Measurements from ENCODE around the gene MAP2K2. TPM values are rescaled to one million over a fixed set of nuclear protein-coding genes. Genes with fewer than 3 reads are reported as not detected.

The MAP2K2 gene
- total and polyA plus RNA-seq, 4 donors = 40.3 to 72.7 (median 54.1) TPM

DNA sequence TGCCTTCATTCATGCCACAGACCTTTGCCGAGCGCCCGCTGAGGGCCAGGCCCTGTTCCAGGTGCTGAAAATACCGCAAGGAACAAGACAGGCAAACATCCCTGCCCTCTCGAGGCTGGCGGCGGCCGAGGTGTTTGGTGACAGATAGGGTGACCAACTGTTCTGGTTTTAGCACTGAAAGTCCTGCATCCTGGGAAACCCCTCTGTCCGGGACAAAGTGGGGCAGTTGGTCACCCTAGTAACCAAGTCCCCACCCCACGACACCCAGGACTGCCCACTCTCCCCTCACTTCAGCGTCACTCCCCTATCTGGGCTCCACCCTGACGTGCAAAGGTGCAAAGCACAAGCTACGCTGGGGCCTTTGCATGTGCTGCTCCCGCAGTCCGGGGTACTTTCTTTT is 74.5 kb downstream of the MAP2K2 start (continued):
- TF ChIP-seq, protein P1, sequence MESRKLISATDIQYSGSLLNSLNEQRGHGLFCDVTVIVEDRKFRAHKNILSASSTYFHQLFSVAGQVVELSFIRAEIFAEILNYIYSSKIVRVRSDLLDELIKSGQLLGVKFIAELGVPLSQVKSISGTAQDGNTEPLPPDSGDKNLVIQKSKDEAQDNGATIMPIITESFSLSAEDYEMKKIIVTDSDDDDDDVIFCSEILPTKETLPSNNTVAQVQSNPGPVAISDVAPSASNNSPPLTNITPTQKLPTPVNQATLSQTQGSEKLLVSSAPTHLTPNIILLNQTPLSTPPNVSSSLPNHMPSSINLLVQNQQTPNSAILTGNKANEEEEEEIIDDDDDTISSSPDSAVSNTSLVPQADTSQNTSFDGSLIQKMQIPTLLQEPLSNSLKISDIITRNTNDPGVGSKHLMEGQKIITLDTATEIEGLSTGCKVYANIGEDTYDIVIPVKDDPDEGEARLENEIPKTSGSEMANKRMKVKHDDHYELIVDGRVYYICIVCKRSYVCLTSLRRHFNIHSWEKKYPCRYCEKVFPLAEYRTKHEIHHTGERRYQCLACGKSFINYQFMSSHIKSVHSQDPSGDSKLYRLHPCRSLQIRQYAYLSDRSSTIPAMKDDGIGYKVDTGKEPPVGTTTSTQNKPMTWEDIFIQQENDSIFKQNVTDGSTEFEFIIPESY (IDR thresholded peaks at IDR 0.05) = no peak

DNA sequence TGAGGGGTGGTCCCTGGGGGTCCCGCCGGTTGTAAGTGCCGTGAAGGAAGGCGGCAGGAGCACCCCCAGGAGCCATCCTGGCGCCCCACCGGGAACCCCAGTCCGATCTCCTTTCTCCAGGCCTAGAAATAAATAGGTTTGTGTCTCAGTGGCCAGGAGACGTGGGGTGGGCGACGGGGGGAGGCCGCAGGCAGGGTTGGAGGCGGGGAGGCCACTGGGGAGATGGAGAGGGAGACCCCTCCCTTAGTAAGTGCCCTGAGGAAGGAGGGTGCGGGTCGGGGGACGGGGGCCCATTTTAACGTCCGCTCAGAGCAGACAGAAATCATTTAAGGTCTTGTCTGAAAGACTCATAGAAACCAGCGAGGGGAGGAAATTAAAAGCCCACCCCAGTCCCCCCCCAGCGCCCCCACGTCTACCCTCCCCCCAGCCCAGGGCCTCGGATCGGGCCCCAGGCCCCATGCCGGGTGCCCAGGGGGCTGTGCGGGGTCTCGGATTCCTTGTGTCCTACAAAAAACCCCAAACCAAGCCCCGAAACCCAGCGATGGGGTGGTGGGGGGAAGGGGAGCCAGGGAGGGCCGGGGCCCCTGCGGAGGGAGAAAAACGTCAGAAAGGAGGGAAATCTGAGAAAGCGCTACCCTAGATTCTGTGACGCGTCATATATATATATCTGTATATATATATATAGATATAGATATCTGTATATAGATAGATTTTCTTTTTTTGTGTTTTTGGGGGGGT is 76.8 kb downstream of the MAP2K2 start:
- TF ChIP-seq, protein P2, sequence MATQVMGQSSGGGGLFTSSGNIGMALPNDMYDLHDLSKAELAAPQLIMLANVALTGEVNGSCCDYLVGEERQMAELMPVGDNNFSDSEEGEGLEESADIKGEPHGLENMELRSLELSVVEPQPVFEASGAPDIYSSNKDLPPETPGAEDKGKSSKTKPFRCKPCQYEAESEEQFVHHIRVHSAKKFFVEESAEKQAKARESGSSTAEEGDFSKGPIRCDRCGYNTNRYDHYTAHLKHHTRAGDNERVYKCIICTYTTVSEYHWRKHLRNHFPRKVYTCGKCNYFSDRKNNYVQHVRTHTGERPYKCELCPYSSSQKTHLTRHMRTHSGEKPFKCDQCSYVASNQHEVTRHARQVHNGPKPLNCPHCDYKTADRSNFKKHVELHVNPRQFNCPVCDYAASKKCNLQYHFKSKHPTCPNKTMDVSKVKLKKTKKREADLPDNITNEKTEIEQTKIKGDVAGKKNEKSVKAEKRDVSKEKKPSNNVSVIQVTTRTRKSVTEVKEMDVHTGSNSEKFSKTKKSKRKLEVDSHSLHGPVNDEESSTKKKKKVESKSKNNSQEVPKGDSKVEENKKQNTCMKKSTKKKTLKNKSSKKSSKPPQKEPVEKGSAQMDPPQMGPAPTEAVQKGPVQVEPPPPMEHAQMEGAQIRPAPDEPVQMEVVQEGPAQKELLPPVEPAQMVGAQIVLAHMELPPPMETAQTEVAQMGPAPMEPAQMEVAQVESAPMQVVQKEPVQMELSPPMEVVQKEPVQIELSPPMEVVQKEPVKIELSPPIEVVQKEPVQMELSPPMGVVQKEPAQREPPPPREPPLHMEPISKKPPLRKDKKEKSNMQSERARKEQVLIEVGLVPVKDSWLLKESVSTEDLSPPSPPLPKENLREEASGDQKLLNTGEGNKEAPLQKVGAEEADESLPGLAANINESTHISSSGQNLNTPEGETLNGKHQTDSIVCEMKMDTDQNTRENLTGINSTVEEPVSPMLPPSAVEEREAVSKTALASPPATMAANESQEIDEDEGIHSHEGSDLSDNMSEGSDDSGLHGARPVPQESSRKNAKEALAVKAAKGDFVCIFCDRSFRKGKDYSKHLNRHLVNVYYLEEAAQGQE (IDR thresholded peaks at IDR 0.05) = no peak
- TF ChIP-seq EGR1 (IDR thresholded peaks at IDR 0.05; ENCODE audit: low read depth in 2 of 2) (no peak), YY1 (IDR thresholded peaks at IDR 0.05) (no peak), JUND (IDR thresholded peaks at IDR 0.05) (no peak), RXRA (IDR thresholded peaks at IDR 0.05) (no peak), FOXA2 (IDR thresholded peaks at IDR 0.05) (no peak), FOXA1 (IDR thresholded peaks at IDR 0.05) (no peak), HNF4G (IDR thresholded peaks at IDR 0.05) (no peak), NR2F2 (IDR thresholded peaks at IDR 0.05) (no peak), TAF1 (conservative IDR thresholded peaks at IDR 0.05) (no peak), SP1 (IDR thresholded peaks at IDR 0.05) (no peak), HNF4A (conservative IDR thresholded peaks at IDR 0.05) (no peak), RAD21 (IDR thresholded peaks at IDR 0.05) (no peak)
- TF ChIP-seq, protein P1 (IDR thresholded peaks at IDR 0.05) = no peak
- TF ChIP-seq, protein P3, sequence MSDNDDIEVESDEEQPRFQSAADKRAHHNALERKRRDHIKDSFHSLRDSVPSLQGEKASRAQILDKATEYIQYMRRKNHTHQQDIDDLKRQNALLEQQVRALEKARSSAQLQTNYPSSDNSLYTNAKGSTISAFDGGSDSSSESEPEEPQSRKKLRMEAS (IDR thresholded peaks at IDR 0.05) = no peak
- TF ChIP-seq, protein P4, sequence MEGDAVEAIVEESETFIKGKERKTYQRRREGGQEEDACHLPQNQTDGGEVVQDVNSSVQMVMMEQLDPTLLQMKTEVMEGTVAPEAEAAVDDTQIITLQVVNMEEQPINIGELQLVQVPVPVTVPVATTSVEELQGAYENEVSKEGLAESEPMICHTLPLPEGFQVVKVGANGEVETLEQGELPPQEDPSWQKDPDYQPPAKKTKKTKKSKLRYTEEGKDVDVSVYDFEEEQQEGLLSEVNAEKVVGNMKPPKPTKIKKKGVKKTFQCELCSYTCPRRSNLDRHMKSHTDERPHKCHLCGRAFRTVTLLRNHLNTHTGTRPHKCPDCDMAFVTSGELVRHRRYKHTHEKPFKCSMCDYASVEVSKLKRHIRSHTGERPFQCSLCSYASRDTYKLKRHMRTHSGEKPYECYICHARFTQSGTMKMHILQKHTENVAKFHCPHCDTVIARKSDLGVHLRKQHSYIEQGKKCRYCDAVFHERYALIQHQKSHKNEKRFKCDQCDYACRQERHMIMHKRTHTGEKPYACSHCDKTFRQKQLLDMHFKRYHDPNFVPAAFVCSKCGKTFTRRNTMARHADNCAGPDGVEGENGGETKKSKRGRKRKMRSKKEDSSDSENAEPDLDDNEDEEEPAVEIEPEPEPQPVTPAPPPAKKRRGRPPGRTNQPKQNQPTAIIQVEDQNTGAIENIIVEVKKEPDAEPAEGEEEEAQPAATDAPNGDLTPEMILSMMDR (IDR thresholded peaks at IDR 0.05; ENCODE audit: low read depth, low read length, missing input control) = no peak
- TF ChIP-seq, protein P5, sequence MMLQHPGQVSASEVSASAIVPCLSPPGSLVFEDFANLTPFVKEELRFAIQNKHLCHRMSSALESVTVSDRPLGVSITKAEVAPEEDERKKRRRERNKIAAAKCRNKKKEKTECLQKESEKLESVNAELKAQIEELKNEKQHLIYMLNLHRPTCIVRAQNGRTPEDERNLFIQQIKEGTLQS (IDR thresholded peaks at IDR 0.05) = no peak
- Histone ChIP-seq H3K4me3 (ENCODE audit: low read depth in 1 of 3, low read length in 3 of 3) (no peak overlapping the region), H3K4me1 (ENCODE audit: control insufficient read depth in 4 of 4, insufficient read depth in 4 of 4, low read length in 3 of 4) (peaks cover 2 to 14% (median 9%) of the 10 kb centered on the region in 4 donors), H3K36me3 (ENCODE audit: control insufficient read depth in 4 of 4, insufficient read depth in 3 of 4, low read depth in 1 of 4, low read length in 3 of 4) (peaks cover 0 to 24% (median 4%) of the 10 kb centered on the region in 4 donors), H3K27ac (ENCODE audit: low read depth in 1 of 2, low read length in 2 of 2) (no peak overlapping the region), H3K9ac (ENCODE audit: low read depth in 1 of 2, low read length in 2 of 2) (no peak overlapping the region), H3K9me3 (ENCODE audit: control insufficient read depth in 4 of 4, low read length in 3 of 4) (no peaks in the 10 kb centered on the region), H3K27me3 (ENCODE audit: control insufficient read depth in 4 of 4, insufficient read depth in 4 of 4, low read length in 3 of 4) (no peaks in the 10 kb centered on the region)
- no peak for DNase-seq (ENCODE audit: low spot score)
- 93% methylated on average over 33 of the region's 33 CpGs for WGBS

Measured in liver (tissue), 9 donors.